Measurements from ENCODE around the gene COL27A1.
"Not testable (repeated sequence)": the region's sequence is repeated elsewhere in the genome, so short reads cannot be mapped to it uniquely, and the experiment has no call there.

COL27A1 gene

GRCh38 chr9:114312513-114312875, 157.2 kb downstream of the COL27A1 start:
- no peak for DNase-seq

DNA sequence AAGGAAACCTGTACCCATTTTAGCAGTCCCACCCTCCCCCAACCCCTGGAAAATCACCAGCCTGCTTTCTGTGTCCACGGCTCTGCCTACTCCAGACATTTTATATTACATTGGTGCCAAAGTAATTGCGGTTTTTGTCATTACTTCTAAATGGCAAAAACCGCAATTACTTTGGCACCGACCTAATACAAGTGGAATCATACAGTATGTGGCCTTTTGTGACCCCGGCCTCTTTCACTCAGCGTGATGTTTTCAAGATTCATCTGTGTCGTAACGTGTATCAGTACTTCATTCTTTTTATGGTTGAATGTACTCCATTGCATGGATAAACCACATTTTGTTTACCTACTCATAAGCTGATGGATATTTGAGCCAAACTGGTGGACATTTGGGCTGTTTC, 157.8 kb downstream of the COL27A1 start:
- DNase-seq = no peak

GRCh38 chr9:114314256-114314867, 159.0 kb downstream of the COL27A1 start:
- no peak for DNase-seq

DNA sequence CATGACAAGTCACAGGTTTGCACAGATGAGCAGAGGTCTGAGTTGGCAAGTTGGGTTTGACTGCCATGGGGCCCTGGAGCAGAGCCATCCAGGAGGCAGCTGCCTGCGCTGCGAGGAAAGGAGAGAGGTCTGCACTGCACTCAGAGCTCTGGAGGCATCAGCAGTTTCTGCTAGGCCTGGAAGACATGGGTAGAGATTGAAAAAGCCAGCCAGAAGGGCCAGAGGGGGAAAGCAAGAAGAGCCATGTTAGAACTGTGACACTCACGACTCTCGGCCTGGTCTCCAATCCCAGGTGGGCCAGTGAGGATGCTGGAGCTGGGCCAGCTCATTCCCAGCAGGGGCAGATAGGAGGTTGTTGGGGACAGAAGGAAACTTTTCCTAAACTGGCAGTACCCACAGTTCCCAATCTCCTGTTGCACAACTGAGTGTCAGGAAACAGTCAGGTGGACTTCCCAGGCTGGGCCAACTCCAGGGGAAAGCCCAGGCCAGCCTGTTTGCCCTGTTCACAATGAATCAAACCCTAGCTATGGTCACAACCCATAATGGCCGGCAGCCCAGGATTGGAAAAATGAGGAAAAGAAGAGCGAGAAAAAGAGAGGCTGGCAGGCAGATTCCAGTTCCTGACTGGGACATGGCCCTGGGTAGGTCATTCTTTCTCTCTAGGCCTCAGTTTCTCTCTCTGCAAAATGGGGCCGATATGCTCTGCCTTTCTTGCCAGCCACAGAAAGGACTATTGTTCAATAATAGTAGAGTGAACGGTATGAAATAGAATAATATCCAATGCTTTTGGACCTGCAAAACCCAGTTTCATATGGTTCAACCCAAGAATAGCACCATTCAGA, 159.8 kb downstream of the COL27A1 start:
- DNase-seq = no peak

DNA sequence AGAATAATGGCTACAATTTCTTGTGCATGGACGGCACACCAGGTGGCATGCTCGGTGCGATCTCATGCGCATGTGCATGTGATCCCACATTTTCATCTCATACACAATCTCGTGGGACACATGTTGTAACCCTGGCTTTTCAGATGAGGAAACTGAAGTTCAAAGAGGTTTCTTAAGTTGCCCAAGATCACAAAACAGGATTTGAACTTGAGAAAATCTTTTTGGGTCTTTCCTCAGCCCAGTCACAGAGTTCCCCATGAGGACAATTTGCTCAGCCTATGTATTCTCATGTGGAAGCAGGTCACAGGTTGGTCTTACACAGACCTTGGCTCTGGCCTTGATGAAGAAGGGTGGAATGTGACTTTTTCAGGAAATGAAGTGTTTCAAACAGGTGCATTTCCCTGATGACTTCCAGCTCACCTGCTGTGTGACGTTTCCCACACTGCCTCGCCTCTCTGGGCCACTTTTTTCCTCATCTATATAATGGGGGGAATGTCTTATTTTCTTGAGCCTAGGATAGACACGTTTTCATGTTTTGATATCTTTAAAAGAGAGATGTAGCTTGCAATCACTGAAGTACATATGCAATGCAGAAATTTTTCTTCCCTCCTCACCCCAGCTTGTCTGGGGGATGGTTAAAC, 160.5 kb downstream of the COL27A1 start:
- no peak for DNase-seq

GRCh38 chr9:114316605-114317230, 161.4 kb downstream of the COL27A1 start:
- DNase-seq = no peak

GRCh38 chr9:114317665-114318357, 162.5 kb downstream of the COL27A1 start:
- DNase-seq = no peak

DNA sequence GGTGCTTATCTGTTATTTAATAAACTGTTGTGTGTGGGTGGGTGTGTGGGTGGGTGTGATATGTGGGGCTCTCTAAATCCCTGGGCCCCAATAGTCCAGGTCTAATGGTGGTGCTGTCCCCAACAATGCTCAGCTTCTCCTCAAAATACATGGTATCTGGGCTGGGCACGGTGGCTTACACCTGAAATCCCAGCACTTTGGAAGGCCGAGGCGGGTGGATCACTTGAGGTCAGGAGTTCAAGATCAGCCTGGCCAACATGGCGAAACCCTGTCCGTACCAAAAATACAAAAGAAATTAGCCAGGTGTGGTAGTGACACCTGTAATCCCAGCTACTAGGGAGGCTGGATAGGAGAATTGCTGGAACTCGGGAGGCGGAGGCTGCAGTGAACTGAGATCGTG, 163.1 kb downstream of the COL27A1 start:
- DNase-seq = no peak

- no peak for DNase-seq
These were observed 163.8 kb downstream of the COL27A1 start for GRCh38 chr9:114319147-114319546.

GRCh38 chr9:114320710-114321109, 165.4 kb downstream of the COL27A1 start:
- DNase-seq = not testable (repeated sequence)

GRCh38 chr9:114321759-114322158, 166.4 kb downstream of the COL27A1 start:
- peak; percentile 41 for DNase-seq

- DNase-seq = not testable (repeated sequence)
These were observed 167.0 kb downstream of the COL27A1 start for GRCh38 chr9:114322160-114322818.

GRCh38 chr9:114322831-114323531, 167.6 kb downstream of the COL27A1 start, which contains the start of gene ORM1:
Gene ORM1 (plus strand): TSS chr9:114323098. CDS start chr9:114323134, 36 bp downstream.
- DNase-seq = not testable (repeated sequence)

GRCh38 chr9:114323849-114324248, 168.5 kb downstream of the COL27A1 start:
- not testable (repeated sequence) for DNase-seq

DNA sequence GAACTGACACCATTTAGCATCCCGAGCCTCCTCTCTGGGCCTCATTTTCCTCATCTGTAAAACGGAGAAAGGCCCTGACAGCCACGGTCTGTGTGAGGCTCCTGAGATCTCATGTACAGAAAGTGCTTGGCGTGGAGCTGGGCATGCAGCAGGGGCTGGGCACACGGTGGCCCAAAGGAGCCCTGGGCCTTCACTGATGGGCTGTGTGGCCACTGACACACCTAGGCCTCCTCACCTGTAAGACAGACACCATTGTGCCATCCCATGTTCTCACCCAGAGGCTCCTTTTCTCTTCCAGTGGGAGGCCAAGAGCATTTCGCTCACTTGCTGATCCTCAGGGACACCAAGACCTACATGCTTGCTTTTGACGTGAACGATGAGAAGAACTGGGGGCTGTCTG, 169.2 kb downstream of the COL27A1 start:
- no peak for DNase-seq

- not testable (repeated sequence) for DNase-seq
These were observed 169.6 kb downstream of the COL27A1 start for GRCh38 chr9:114324965-114325364.

GRCh38 chr9:114325684-114326254, 170.4 kb downstream of the COL27A1 start:
- DNase-seq = not testable (repeated sequence)

- DNase-seq = no peak
These were observed 172.4 kb downstream of the COL27A1 start for GRCh38 chr9:114327749-114328148.

- not testable (repeated sequence) for DNase-seq
These were observed 173.1 kb downstream of the COL27A1 start for GRCh38 chr9:114328357-114328820.

DNA sequence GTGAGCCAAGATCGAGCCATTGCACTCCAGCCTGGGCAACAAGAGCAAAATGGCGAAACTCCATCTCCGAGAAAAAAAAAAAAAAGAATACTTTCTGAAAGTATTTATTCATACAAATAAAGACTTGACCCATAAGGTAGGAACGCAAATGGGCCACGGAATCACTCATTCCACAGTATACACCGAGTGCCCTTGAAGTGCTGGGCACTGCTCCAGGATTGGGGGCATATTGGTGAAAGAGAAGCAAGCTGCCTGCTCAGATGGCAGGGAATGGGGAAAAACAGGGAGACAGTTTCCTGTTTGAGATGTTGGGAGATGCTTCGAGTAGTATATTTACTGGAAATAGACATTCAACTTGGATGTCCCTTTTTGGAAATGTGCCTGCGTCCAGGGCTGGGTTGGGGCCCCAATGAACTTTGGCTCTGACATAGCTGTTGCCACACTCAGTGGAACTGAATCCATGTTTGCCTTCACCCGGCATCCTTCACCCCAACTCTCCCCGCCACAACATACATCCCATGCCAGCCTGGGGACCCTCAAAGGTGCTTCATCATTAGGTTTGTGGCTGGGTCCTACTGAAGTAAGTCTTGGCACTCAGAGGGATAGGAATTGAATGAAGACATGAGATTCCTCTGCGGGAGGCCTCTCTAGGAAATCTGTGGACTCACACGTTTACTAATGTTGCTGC, 173.7 kb downstream of the COL27A1 start:
- not testable (repeated sequence) for DNase-seq
